Mesodermal cell (in vitro differentiated cells): ENCODE results near the gene TNIK.
"Not testable (repeated sequence)": the region's sequence is repeated elsewhere in the genome, so short reads cannot be mapped to it uniquely, and the experiment has no call there.

ENCODE experiments used
- H3K27ac ChIP-seq: 2 replicates; pipeline ENCODE4 v1.7.0; 2013; ENCODE audit warnings: mild to moderate bottlenecking, low read depth, low read length, moderate library complexity; ENCODE audit not compliant: severe bottlenecking
- H3K36me3 ChIP-seq: 2 replicates; pipeline ENCODE4 v1.7.1; 2013; ENCODE audit warnings: mild to moderate bottlenecking, low read length, moderate library complexity; ENCODE audit not compliant: control insufficient read depth, insufficient read depth
- H3K4me1 ChIP-seq: one replicate; pipeline ENCODE4 v1.7.1; 2013; ENCODE audit warnings: mild to moderate bottlenecking, low read length; ENCODE audit not compliant: insufficient read depth, control insufficient read depth, poor library complexity, severe bottlenecking
- H3K4me3 ChIP-seq: 2 replicates; pipeline ENCODE4 v1.7.0; 2013; ENCODE audit warnings: low read length, control low read depth, mild to moderate bottlenecking; ENCODE audit not compliant: insufficient read depth, poor library complexity, severe bottlenecking; ENCODE audit errors: extremely low read depth
- H3K9me3 ChIP-seq: 2 replicates; pipeline ENCODE4 v1.7.1; 2013; ENCODE audit warnings: mild to moderate bottlenecking, low read length, moderate library complexity; ENCODE audit not compliant: control insufficient read depth
- WGBS, 2 experiments: methylation state at CpG; one replicate each; pipeline ENCODE4 v1.1.5; 2013; ENCODE audit warnings: missing lambda C conversion rate in 2 of 2; ENCODE audit not compliant: insufficient coverage in 2 of 2; 5-methylcytosine and 5-hydroxymethylcytosine counted together

TNIK gene

GRCh38 chr3:171301998-171302397 lies 158.2 kb downstream of the TNIK start:
- WGBS, 2 experiments, result no CpG with 5 or more reads among the region's 1 CpG
- no peak overlapping the region for H3K4me3 ChIP-seq
- H3K27ac ChIP-seq, result no peak overlapping the region
- peaks cover 3% of the 10 kb centered on the region for H3K4me1 ChIP-seq
- peaks cover 4% of the 10 kb centered on the region for H3K36me3 ChIP-seq
- peaks cover 3% of the 10 kb centered on the region for H3K9me3 ChIP-seq

GRCh38 chr3:171301002-171301401 lies 159.2 kb downstream of the TNIK start:
- no peak overlapping the region for H3K4me3 ChIP-seq
- H3K4me1 ChIP-seq, result no peaks in the 10 kb centered on the region
- WGBS, 2 experiments, result no CpG with 5 or more reads among the region's 1 CpG
- no peak overlapping the region for H3K27ac ChIP-seq
- H3K9me3 ChIP-seq, result peaks cover 3% of the 10 kb centered on the region
- peaks cover 4% of the 10 kb centered on the region for H3K36me3 ChIP-seq

DNA sequence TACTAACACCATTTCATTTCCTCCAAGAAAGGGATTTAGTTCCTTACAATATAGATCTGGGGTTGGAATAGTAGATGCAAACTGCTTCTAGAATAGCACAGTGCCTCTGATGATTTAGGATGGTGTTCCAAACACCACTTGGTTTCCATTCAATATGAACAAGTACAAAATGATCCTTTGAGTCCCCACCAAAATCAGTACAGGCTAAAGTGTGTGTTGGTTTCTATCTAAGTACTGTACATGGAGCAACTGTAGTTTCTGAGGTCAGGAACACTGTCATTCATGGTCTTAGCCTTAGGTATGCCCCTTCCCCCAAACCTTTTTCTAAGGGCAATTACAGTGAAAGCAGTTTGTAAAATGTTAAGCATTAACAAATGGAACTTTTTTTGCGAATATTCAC lies 162.3 kb downstream of the TNIK start:
- H3K4me1 ChIP-seq, result peaks cover 2% of the 10 kb centered on the region
- H3K36me3 ChIP-seq, result peaks cover 4% of the 10 kb centered on the region
- peaks cover 3% of the 10 kb centered on the region for H3K9me3 ChIP-seq
- H3K27ac ChIP-seq, result no peak overlapping the region
- no peak overlapping the region for H3K4me3 ChIP-seq
- no CpG with 5 or more reads among the region's 1 CpG for WGBS, 2 experiments

DNA sequence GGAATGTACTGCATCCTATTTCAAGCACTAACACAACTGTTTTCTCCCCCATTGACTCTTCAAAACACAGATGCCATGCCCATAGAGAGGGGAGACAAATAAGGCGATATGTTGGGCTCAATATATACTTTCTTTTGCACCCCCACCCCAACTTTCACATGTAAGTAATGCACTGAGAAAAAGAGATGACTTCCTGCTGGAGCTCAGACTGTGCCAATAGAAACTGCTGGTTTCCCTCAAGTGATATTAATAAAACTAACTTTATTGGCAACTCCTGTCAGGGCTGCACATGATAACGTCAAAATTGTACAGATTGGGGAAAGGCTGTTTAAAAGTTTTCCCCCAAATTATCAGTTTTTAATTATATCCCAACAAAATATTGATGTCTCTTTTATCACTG lies 163.0 kb downstream of the TNIK start:
- H3K4me1 ChIP-seq, result peaks cover 2% of the 10 kb centered on the region
- H3K9me3 ChIP-seq, result peaks cover 3% of the 10 kb centered on the region
- H3K27ac ChIP-seq, result no peak overlapping the region
- H3K36me3 ChIP-seq, result peaks cover 4% of the 10 kb centered on the region
- no peak overlapping the region for H3K4me3 ChIP-seq
- no CpG with 5 or more reads among the region's 2 CpGs for WGBS, 2 experiments

- WGBS, 2 experiments, result 92 to 100% methylated on average over 2 of the region's 5 CpGs
- peaks cover 4% of the 10 kb centered on the region for H3K36me3 ChIP-seq
- peaks cover 3% of the 10 kb centered on the region for H3K9me3 ChIP-seq
- peaks cover 2% of the 10 kb centered on the region for H3K4me1 ChIP-seq
- no peak overlapping the region for H3K27ac ChIP-seq
- H3K4me3 ChIP-seq, result no peak overlapping the region
These were observed 164.5 kb downstream of the TNIK start for GRCh38 chr3:171295484-171296373.

DNA sequence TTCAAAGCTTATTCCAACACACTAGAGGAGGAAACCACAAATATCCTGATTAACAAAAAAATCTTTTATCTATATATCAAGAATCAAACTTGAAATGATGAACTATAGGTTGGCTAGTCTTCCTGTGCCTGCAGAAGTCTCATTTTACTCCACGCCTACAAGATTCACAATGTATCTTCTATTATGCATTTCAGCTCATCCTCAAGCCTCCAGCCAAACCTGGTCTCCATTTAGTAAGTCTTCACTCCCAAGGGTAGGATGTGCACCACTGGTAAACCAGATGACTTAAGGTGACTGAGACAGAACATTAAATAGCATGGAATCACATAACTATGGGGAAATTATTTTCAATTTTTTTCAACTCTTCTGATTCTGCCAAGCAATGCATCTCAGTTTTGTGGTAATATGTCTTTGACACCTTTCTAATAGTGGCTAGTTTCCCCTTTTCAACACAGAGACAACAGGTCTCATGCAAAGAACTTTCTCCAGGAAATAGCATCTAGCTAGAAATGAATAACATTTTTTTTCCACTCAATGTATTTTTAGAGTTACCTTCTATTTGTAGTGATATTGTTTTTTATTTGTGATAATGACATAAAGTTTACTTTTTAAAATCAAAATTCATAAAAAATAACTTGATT lies 166.9 kb downstream of the TNIK start:
- Histone ChIP-seq H3K27ac (no peak overlapping the region), H3K4me1 (peaks cover 2% of the 10 kb centered on the region), H3K9me3 (peaks cover 1% of the 10 kb centered on the region), H3K4me3 (no peak overlapping the region), H3K36me3 (no peaks in the 10 kb centered on the region)
- WGBS, 2 experiments, result 100% methylated on average over 1 of the region's 1 CpG

DNA sequence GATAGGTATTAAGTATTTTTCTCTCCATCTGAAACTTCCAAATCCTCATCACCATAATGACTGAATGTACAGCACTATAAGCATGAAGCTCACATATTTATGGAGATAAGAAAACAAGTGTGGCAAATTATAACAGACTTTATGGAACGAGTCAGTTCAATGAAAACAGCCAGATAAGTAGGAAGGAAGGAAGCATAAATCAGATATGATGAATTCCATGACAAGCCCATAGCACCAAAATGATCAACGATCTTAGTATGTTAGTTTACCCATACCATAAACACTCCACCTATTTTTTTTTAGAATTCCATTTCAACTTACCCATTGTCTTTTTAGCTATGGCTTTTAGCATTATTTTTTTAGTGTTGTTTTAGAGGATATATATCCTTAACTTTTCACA lies 169.5 kb downstream of the TNIK start:
- Histone ChIP-seq H3K4me1 (peaks cover 2% of the 10 kb centered on the region), H3K9me3 (no peaks in the 10 kb centered on the region), H3K4me3 (no peak overlapping the region), H3K27ac (no peak overlapping the region), H3K36me3 (no peaks in the 10 kb centered on the region)
- WGBS, 2 experiments, result 100% methylated on average over 1 of the region's 2 CpGs; no CpG with 5 or more reads in 1 of the 2 experiments

DNA sequence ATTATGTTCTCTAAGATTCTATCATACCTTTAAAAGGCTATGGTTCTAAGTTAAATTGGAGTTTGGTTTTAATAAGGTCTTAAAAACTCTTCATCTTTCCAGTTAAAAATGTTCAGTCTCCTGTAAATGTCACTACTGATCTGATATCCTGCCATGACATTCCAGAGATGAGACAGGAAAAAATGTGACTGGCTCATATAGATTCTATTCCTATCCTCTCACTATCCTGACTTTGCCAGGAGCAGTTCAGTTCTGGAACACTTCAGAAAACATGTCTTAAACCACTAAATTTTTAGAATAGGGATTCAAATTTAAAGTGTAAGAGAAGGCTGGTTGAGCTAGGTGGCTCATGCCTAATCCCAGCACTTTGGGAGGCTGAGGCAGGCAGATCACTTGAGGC lies 170.9 kb downstream of the TNIK start:
- Histone ChIP-seq H3K4me3 (no peak overlapping the region), H3K9me3 (no peaks in the 10 kb centered on the region), H3K4me1 (peaks cover 13% of the 10 kb centered on the region), H3K36me3 (no peaks in the 10 kb centered on the region), H3K27ac (no peak overlapping the region)

DNA sequence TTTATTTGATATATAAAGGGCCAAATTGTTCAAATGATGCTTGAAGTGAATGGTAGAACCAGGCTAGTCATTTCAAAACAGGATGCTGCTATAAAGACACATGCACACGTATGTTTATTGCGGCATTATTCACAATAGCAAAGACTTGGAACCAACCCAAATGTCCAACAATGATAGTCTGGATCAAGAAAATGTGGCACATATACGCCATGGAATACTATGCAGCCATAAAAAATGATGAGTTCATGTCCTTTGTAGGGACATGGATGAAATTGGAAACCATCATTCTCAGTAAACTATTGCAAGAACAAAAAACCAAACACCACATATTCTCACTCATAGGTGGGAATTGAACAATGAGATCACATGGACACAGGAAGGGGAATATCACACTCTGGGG lies 172.4 kb downstream of the TNIK start:
- peaks cover 23% of the 10 kb centered on the region for H3K4me1 ChIP-seq
- WGBS, 2 experiments, result no CpG with 5 or more reads among the region's 3 CpGs

DNA sequence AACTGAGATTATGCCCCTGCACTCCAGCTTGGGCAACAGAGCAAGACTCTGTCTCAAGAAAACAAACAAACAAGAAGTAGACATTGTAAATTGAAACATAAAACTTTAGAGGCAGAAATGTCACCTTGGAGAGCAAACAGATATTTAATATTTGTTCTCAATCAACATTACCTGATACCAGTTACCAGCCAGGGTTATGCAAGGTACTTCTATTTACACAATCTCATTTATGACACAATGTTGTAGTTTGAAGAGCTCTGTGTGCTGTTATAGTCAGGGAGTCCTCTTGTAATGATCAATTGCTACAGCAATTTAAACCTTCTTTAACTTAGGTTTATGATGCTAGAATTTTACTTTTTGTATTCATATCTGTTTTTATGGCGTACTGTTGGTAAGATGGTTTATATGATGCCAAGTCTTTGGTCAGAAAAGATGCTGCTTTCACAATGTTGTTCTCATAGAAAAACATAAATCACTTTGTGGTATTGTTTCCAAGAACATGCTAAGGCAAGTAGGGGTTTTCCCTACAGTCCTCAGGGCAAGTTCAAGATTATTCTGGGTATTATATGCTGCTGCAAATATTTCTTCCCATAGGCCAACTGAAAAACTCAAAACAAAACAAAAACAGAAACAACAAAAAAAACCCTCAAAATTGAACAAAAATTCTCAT lies 173.5 kb downstream of the TNIK start:
- WGBS, 2 experiments, result no CpG with 5 or more reads among the region's 1 CpG
- no peak overlapping the region for H3K4me3 ChIP-seq
- H3K27ac ChIP-seq, result no peak overlapping the region
- no peaks in the 10 kb centered on the region for H3K36me3 ChIP-seq
- peaks cover 23% of the 10 kb centered on the region for H3K4me1 ChIP-seq
- no peaks in the 10 kb centered on the region for H3K9me3 ChIP-seq

More for the DNA sequence above, 172.4 kb downstream of the TNIK start:
- not testable (repeated sequence) for H3K4me3 ChIP-seq, H3K9me3 ChIP-seq, H3K36me3 ChIP-seq, H3K27ac ChIP-seq
